Measurements from ENCODE around the gene TNRC6B. TPM values are rescaled to one million over a fixed set of nuclear protein-coding genes. Genes with fewer than 3 reads are reported as not detected.

TNRC6B gene
- polyA plus RNA-seq = 124 and 162 TPM in 2 replicates

GRCh38 chr22:40177738-40178416 lies at the start of gene TNRC6B:
Gene TNRC6B, plus strand, starts transcription at chr22:40177925. Its CDS starts 211 bp downstream, at chr22:40178136.

GRCh38 chr22:40346185-40347118 lies 168.7 kb downstream of the TNRC6B start, which contains the start of gene ADSL:
Gene ADSL, plus strand, starts transcription at chr22:40346500. Its CDS starts 59 bp downstream, at chr22:40346559.

Other genes with a start within 250 kb of the TNRC6B start
- gene TMA7B, start 217.5 kb upstream of the TNRC6B start, polyA plus RNA-seq = not detected in 2 replicates
- not detected in 2 replicates for gene FAM83F, start 183.0 kb upstream of the TNRC6B start, polyA plus RNA-seq
- gene ADSL, start 168.6 kb downstream of the TNRC6B start, polyA plus RNA-seq = 30.6 and 54.1 TPM in 2 replicates
- 1.5 and 7.4 TPM in 2 replicates for gene SGSM3, start 192.7 kb downstream of the TNRC6B start, polyA plus RNA-seq